SHP77 treated with DMSO at 0.1 percent for 48 hours (cell line): Measurements from ENCODE around the gene ZNF816.
"Not testable (repeated sequence)": the region's sequence is repeated elsewhere in the genome, so short reads cannot be mapped to it uniquely, and the experiment has no call there.

Experiments used
- DNase-seq: peaks from one replicate; lab custom pipeline; 2025; lab: John Stamatoyannopoulos, UW

Gene ZNF816

DNA sequence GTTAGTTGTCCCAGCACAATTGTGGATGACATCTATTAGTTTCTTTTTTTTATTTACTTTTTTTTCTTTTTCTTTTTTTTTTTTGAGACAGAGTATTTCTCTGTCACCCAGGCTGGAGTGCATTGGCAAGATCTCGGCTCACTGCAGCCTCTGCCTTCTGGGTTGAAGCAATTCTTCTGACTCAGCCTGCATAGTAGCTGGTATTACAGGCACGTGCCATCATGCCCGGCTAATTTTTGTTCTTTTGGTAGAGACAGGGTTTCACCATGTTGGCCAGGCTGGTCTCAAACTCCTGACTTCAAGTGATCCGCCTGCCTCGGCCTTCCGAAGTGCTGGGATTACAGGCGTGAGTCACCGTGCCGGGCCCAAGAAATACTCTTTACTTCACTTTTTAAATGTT lies 38.0 kb downstream of the ZNF816 start:
- not testable (repeated sequence) for DNase-seq

DNA sequence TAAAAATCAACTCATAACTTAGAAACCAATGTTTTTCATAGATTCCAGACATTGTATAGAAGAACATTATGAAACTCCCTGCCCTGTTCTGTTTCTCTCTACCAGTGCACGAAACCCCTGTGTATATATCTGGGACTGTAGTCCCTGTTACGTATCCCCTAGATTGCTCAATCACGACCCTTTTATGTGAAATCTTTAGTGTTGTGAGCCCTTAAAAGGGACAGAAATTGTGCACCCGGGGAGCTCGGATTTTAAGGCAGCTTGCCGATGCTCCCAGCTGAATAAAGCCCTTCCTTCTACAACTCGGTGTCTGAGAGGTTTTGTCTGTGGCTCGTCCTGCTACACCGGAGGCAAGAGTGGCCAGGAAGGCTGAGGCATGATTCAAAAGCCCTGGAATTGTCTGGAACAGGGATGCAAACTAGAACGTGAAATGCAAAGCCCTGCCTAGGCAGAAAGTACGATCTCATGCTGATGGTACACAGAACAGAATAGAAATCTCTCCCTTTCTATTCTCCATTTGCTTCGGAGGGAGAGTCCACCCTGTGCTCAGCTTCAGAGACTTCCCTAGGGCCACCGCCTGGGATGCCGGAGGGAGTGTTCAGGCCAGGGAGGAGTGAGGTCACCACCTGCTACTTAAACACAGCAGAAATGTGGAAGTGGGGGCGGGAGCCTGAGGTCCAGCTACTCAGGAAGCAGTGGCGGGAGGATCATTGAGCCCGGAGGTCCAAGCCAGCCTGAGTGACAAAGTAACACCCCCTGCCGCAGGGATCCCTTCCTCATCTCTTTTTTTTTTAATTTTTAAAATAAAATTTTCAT lies 38.7 kb downstream of the ZNF816 start:
- peak; percentile 57 for DNase-seq

DNA sequence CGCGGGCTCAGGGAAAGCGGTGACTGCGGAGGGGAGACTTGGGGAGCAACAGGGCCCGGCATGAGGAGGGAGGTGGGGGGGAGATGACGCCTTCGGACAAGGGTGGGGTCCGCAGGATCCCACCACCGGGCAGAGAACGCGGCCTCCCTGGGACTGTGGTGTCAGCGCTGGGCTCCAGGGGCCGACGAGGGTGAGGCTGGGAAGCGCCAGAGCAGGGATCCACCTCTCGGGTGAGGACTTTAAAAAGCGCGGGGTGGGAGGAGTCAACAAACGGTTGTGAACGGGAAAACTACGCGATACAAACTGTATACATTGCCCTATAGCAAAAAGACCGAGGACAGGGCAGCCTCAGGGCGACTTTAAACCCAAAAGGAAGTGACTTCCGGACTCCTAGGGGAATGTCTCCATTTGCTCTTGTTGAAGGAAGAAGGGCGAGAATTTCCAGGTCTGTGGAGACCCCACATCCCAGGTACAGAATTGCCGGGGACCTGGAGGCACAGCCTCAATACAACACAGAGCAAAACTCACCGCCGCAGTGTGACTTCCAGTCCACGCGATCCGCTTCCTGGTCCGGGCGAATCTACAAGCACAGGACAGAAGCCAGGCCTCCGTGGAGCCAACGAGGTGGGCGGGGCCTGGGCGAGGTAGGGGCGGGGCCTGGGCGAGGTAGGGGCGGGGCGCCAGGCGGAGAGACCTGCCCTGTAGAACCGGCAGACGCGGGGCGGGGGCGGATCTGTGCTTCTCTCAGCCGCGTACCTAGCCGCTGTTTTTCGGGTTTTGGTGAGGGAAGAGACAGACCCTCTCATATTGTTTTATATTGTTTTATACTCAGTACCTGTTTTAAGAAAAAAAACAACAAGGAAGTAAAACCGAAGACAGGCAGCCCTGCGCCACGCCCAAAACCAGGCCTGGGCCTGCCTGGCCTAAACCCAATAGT lies 39.6 kb downstream of the ZNF816 start, which contains the start of gene ZNF888:
ZNF888 (minus strand) TSS at position 588 of the 937 bp plus-strand sequence. CDS start 5,555 bp downstream, outside the sequence.
- peak; percentile 60 for DNase-seq

DNA sequence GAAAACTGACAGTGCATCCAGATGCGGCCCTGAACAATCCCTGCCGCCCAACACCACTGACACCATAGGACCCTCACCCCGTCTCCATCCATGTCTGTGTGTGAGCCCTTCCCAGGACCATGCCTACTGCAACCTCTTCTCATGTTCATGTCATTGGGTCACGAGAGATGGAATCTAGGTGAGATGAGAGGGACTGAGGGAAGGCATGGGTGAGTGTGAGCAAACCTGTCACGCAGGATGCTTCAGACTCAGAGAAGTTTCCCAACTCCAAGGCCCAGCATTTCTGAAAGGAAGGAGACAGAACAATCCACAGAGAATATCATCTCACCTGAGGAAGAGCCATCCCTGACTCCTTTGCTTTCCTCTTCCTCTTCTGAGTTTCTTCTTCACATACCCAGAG lies 45.1 kb downstream of the ZNF816 start:
- no peak for DNase-seq

GRCh38 chr19:52910648-52911047 lies 52.0 kb downstream of the ZNF816 start:
- DNase-seq: no peak

DNA sequence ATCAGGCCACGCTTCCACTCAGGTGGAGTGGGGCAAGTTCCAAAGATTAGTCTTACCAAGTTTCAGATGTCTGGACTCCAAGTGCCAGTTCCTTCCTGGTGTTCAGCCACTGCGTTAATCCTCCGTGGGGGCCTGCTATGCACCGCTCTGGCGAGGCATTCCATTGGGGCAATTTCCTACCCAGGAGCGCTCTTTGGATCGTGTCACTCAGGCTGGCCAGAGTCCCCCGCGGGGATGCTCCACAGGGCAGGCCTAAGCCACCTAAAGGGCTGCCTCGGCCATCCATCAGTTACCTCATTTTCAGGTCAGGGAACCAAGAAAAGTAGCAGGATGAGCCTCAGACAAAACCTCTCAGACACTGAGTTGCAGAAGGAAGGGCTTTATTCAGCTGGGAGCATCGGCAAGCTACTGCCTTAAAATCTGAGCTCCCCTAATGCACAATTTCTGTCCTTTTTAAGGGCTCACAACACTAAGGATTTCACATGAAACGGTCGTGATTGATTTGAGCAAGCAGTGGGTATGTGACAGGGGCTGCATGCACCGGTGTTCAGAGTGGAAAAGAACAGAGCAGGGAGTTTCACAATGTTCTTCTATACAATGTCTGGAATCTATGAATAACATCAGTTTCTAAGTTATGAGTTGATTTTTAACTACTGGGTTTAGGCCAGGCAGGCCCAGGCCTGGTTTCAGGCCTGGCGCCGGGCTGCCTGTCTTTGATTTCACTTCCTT lies 58.5 kb downstream of the ZNF816 start:
- not testable (repeated sequence) for DNase-seq

GRCh38 chr19:52901842-52902241 lies 60.8 kb downstream of the ZNF816 start:
- DNase-seq: no peak
